ENCODE results near the gene TPM4.
"Not testable (repeated sequence)": the region's sequence is repeated elsewhere in the genome, so short reads cannot be mapped to it uniquely, and the experiment has no call there.

Gene TPM4

DNA sequence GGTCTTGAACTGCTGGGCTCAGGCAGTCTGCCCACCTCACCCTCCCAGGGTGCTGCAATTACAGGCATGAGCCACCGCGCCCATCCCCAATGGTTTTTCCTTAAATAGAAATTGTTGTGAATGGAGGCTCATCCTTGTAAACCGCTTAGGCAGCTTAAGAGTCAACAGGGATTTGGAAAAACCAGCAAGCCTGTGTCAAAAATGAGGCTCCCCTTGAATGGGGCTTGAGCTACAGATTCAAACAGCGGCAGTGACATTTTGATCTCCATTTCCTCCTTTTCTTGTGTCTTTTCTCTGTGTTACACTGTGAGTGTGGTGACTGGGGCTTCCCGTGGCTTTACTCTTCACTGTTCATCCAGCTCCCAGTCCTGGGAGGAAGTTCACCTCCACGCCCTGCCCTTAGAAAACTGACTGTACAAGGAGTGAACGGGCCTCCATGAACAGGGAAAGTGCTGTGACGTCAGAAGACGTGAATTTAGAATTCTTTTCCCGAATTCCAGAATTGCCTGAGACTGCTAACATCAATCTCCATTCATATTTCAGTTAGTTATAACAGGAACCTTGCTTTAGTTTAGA, 20.1 kb downstream of the TPM4 start:
- Mint-ChIP-seq H3K27me3 (no peaks in the 10 kb centered on the region), H3K4me1 (peaks cover 29% of the 10 kb centered on the region), H3K4me3 (no peak overlapping the region), H3K27ac (ENCODE audit: low read depth) (no peak overlapping the region), H3K36me3 (ENCODE audit: insufficient read depth) (peaks cover 86% of the 10 kb centered on the region), H3K9me3 (no peaks in the 10 kb centered on the region)
- no peak for ATAC-seq (replicated peaks; ENCODE audit: extremely low read depth, poor library complexity, severe bottlenecking)
- DNase-seq (ENCODE audit: low spot score in 2 of 2) = no peak

DNA sequence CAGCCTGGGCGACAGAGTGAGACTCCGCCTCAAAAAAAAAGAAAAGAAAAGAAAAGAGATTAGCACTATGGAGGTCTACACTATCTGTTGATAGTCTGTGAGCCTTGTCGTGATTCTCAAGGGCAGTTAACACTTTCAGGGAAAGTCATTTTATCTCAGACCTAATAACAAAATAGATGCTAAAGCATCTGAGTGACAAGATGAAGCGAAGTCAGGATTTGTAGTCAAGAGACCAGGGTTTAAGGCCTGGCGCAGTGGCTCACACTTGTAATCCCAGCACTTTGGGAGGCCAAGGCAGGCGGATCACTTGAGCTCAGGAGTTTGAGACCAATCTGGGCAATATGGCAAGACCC, 22.1 kb downstream of the TPM4 start:
- ATAC-seq (replicated peaks; ENCODE audit: extremely low read depth, poor library complexity, severe bottlenecking) = no peak

DNA sequence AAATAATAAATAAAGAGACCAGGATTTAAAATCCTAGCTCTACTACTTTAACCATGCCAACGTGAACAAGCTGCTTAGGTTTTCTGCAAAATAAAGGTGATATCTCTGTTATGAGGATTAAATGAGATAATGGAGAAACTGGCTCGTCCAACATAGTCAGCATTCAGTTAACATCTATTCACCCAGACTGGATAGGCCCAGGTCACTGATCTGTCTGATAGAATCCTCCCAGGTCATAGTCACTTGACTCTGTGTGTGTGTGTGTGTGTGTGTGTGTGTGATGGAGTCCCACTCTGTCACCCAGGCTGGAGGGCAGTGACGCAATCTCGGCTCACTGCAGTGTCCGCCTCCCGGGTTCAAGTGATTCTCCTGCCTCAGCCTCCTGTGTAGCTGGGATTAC, 22.5 kb downstream of the TPM4 start:
- Mint-ChIP-seq H3K27me3 (no peaks in the 10 kb centered on the region), H3K4me3 (no peak overlapping the region), H3K27ac (ENCODE audit: low read depth) (no peak overlapping the region), H3K36me3 (ENCODE audit: insufficient read depth) (peaks cover 83% of the 10 kb centered on the region), H3K9me3 (no peaks in the 10 kb centered on the region), H3K4me1 (peaks cover 21% of the 10 kb centered on the region)
- no peak for DNase-seq (ENCODE audit: low spot score in 2 of 2)
- ATAC-seq (replicated peaks; ENCODE audit: extremely low read depth, poor library complexity, severe bottlenecking) = no peak

More for the DNA sequence above, 22.1 kb downstream of the TPM4 start:
- Mint-ChIP-seq H3K4me3 (no peak overlapping the region), H3K27ac (ENCODE audit: low read depth) (peak overlapping the region; percentile 19), H3K27me3 (no peaks in the 10 kb centered on the region), H3K4me1 (peaks cover 21% of the 10 kb centered on the region), H3K9me3 (no peaks in the 10 kb centered on the region), H3K36me3 (ENCODE audit: insufficient read depth) (peaks cover 85% of the 10 kb centered on the region)
- DNase-seq (ENCODE audit: low spot score in 2 of 2) = no peak

DNA sequence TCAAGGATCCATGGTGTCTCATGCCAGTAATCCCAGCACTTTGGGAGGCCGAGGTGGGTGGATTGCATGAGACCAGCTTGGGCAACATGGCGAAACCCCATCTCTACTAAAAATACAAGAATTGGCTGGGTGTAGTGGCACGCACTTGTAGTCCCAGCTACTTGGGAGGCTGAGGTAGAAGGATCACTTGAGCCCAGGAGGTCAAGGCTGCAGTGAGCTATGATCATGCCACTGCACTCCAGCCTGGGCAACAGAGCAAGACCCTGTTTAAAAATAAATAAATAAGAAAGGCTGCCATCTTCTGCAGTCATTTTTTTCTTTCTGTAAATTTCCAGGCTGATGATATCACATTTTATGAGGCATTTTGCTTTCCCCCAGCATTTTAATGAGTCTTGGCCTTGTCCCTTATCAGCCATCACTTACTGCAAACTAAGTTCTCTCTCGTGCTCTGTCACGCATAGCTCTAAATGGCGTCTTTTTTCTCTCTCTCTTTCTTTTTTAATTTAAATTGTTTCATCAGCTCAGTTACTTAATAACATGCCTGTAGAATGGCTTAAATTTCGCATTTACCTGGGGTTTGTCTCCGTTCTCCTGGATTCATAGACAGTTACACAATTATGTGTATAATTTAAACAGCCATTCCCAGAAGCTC, 23.1 kb downstream of the TPM4 start:
- Mint-ChIP-seq H3K36me3 (ENCODE audit: insufficient read depth) (peaks cover 77% of the 10 kb centered on the region), H3K4me1 (peaks cover 21% of the 10 kb centered on the region)
- DNase-seq (ENCODE audit: low spot score in 2 of 2); H3K4me3 Mint-ChIP-seq; H3K9me3 Mint-ChIP-seq; H3K27ac Mint-ChIP-seq (ENCODE audit: low read depth); ATAC-seq (replicated peaks; ENCODE audit: extremely low read depth, poor library complexity, severe bottlenecking); H3K27me3 Mint-ChIP-seq: not testable (repeated sequence)

DNA sequence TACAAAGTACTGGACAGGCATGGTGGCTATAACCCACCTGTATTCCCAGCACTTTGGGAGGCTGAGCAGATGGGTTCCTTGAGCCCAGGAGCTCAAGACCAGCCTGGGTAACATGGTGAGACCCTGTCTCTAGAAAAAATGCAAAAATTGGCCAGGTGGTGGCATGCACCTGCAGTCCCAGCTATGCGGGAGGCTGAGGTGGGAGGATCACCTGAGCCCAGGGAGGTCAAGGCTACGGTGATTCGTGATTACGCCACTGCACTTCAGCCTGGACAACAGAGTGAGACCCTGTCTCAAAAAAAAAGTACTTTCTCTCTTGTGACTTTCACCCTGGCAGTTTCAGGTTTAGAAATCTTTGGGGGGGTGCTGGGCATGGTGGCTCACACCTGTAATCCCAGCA, 24.2 kb downstream of the TPM4 start:
- no peak overlapping the region for H3K4me3 Mint-ChIP-seq
- peaks cover 13% of the 10 kb centered on the region for H3K4me1 Mint-ChIP-seq
- peaks cover 68% of the 10 kb centered on the region for H3K36me3 Mint-ChIP-seq (ENCODE audit: insufficient read depth)
- H3K9me3 Mint-ChIP-seq = no peaks in the 10 kb centered on the region
- H3K27ac Mint-ChIP-seq (ENCODE audit: low read depth) = no peak overlapping the region
- H3K27me3 Mint-ChIP-seq = no peaks in the 10 kb centered on the region
- no peak for DNase-seq (ENCODE audit: low spot score in 2 of 2)
- ATAC-seq (replicated peaks; ENCODE audit: extremely low read depth, poor library complexity, severe bottlenecking) = no peak

DNA sequence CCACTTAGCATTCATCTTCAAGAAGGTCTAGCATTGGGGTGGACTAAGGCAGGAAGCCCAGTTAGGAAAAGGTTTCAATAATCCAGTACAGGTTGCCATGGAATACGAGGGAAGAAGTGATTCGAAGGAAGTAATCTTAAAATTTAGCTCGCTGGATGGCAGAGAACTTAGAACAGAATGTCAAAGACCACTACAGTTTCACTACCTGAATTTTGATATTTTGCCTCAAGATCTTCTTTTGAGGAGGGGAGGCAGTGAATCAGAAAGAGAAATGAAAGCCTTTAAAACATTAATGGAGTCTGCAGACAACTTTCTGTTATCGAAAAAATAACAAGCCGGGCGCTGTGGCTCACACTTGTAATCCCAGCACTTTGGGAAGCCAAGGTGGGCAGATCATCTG, 28.4 kb downstream of the TPM4 start:
- H3K36me3 Mint-ChIP-seq (ENCODE audit: insufficient read depth) = peaks cover 34% of the 10 kb centered on the region
- no peak overlapping the region for H3K27ac Mint-ChIP-seq (ENCODE audit: low read depth)
- no peak for DNase-seq (ENCODE audit: low spot score in 2 of 2)
- no peaks in the 10 kb centered on the region for H3K9me3 Mint-ChIP-seq
- H3K4me3 Mint-ChIP-seq = no peak overlapping the region
- no peak for ATAC-seq (replicated peaks; ENCODE audit: extremely low read depth, poor library complexity, severe bottlenecking)
- peaks cover 5% of the 10 kb centered on the region for H3K4me1 Mint-ChIP-seq
- no peaks in the 10 kb centered on the region for H3K27me3 Mint-ChIP-seq

DNA sequence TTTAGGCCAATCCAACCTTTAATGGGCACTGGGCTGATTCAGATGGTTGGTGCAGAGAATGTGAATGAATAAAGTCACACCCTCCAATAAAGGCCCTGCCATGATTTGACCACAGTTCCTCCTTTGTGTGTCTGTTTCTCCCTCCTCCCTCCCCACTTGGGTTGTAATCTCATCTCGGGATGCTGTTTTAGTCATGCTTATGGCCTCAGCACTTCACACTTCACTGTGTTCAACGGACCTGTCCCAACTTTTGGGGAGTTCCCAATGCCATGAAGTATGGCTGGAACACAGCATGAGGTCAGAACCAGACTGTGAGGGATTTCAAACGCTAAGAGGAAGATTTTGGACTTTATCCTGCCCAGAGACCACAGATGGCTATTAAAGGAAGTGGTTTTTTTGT, 29.8 kb downstream of the TPM4 start:
- no peak overlapping the region for H3K4me3 Mint-ChIP-seq
- H3K36me3 Mint-ChIP-seq (ENCODE audit: insufficient read depth) = peaks cover 30% of the 10 kb centered on the region
- no peaks in the 10 kb centered on the region for H3K27me3 Mint-ChIP-seq
- H3K4me1 Mint-ChIP-seq = peaks cover 5% of the 10 kb centered on the region
- no peak for DNase-seq (ENCODE audit: low spot score in 2 of 2)
- no peak for ATAC-seq (replicated peaks; ENCODE audit: extremely low read depth, poor library complexity, severe bottlenecking)
- no peaks in the 10 kb centered on the region for H3K9me3 Mint-ChIP-seq
- H3K27ac Mint-ChIP-seq (ENCODE audit: low read depth) = no peak overlapping the region

DNA sequence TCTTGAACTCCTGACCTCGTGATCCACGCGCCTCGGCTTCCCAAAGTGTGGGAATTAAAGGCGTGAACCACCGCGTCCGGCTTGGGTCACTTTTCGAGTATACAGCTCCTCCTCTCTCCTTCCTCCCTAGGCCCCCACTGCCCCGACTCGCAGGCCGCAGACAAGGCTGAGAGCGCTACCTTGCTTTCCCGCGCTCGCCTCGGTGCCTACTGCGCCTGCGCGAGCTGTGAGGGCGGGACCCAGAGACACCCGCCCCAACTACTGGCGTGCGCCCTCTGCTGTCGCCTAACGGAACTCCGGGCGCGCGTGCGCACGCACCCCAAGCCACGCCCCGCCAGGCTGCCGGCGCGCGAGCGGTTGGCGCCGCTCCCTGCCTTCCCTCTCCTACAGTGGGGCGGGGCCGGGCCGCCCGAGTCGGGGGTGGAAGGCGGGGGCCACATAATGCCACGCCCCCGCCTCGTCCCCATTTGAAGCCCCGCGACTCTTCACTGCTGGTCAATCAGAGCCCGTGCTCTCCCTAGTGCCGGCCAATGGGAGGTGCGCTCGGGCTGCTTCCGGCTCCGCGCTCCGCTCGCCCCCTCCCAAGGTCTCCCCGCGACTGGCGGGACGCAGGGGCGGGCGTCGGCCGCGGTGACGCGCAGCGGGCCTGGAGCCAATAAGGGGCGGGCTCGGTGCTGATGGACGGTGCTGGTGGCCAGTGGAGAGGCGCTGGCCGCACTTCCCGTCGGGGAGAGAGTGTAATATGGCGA, 35.0 kb downstream of the TPM4 start, which contains the start of gene RAB8A:
Gene RAB8A (plus strand): TSS at position 730 of the 749 bp plus-strand sequence. CDS start 13 bp downstream, at position 743.
- Mint-ChIP-seq H3K36me3 (ENCODE audit: insufficient read depth) (peaks cover 19% of the 10 kb centered on the region), H3K27me3 (no peaks in the 10 kb centered on the region), H3K4me3 (peak within 1 kb of the TSS; percentile 96), H3K4me1 (peaks cover 36% of the 10 kb centered on the region), H3K27ac (ENCODE audit: low read depth) (peak within 1 kb of the TSS; percentile 93), H3K9me3 (no peaks in the 10 kb centered on the region)
- DNase-seq (ENCODE audit: low spot score in 2 of 2) = peak; percentile 99
- ATAC-seq (replicated peaks; ENCODE audit: extremely low read depth, poor library complexity, severe bottlenecking) = peak; percentile 96

DNA sequence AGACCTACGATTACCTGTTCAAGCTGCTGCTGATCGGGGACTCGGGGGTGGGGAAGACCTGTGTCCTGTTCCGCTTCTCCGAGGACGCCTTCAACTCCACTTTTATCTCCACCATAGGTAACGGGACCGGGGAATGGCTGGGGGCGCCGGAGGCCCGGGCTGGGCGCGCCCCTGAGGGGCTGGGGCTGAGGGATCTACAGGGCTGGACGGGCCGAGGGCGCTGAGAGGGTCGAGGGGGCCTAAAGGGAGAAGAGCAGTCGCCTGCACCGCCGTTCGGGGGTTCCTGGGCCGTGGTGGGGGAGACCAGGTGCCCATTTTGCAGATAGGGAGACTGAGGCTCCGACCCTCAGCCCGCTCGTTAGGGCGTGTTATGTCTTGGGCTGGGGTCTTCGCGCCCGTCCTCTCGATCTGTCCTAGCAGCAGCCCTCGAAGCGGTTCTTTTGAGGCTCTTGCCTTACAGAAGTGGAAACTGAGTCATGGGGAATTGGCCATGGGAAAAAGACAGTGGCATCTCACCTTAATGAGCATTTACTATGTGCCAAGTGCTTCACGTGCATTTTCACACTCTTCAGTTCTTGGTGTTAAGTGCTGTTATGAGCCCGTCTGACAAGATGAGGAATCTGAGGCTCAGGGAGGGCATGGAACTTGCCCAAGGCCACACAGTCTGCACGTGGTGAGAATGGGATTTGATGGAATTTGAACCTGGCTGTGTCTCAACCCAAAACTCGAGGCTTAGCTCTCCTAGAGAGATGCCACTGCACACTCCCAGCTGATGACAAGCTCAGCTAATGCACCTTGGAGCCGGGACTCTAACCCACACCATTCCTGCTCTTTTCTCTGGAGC, 35.8 kb downstream of the TPM4 start:
- H3K9me3 Mint-ChIP-seq = no peaks in the 10 kb centered on the region

DNA sequence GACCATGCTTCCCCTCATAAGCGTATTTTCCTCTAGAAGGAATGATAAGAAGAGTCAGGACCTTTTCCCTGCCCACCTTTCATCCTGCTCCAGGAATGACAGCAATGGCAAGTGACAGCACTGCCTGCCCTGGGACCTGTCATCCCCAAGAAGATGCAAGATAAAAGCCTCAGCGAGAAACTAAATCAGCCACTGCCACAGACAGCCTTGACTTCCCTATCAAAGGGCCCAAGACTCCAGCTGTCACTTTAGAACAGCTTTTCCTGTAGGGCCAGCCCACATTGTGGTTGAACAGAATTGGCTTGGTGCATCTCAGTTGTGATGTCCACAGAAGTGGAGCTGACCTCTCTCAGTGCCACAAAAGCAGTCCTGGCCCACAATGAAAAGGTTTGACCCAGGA, 36.5 kb downstream of the TPM4 start:
- no peak overlapping the region for H3K27ac Mint-ChIP-seq (ENCODE audit: low read depth)
- H3K36me3 Mint-ChIP-seq (ENCODE audit: insufficient read depth) = peaks cover 22% of the 10 kb centered on the region
- H3K9me3 Mint-ChIP-seq = no peaks in the 10 kb centered on the region
- DNase-seq (ENCODE audit: low spot score in 2 of 2) (no peak), ATAC-seq (replicated peaks; ENCODE audit: extremely low read depth, poor library complexity, severe bottlenecking) (no peak)
- H3K27me3 Mint-ChIP-seq = no peaks in the 10 kb centered on the region
- H3K4me3 Mint-ChIP-seq = peak overlapping the region; percentile 96
- peaks cover 45% of the 10 kb centered on the region for H3K4me1 Mint-ChIP-seq

More for the DNA sequence above, 35.8 kb downstream of the TPM4 start:
- H3K4me3 Mint-ChIP-seq = peak overlapping the region; percentile 96
- ATAC-seq (replicated peaks; ENCODE audit: extremely low read depth, poor library complexity, severe bottlenecking) (no peak), DNase-seq (ENCODE audit: low spot score in 2 of 2) (no peak)
- peak overlapping the region; percentile 93 for H3K27ac Mint-ChIP-seq (ENCODE audit: low read depth)
- peaks cover 38% of the 10 kb centered on the region for H3K4me1 Mint-ChIP-seq
- no peaks in the 10 kb centered on the region for H3K27me3 Mint-ChIP-seq
- H3K36me3 Mint-ChIP-seq (ENCODE audit: insufficient read depth) = peaks cover 19% of the 10 kb centered on the region

DNA sequence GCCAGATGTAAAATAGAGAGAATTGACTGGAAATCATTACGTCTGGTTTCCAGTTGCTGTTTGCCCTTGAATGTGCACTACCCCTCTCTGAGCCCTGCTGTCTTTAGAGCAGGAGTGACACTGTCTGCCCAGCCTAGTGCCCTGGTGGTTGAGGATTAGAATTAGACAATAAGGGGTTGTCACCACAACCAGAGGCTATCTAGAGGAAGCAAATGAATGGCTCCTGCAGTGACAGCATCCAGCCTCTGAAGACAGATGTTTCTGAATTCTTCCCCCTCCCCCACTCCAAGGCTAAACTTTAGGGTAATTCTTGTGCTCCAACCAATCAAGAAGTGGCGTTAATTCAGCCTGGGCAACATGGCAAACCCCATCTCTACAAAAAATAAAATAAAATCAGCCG, 37.4 kb downstream of the TPM4 start:
- peak overlapping the region; percentile 37 for H3K4me3 Mint-ChIP-seq
- no peak for DNase-seq (ENCODE audit: low spot score in 2 of 2)
- H3K4me1 Mint-ChIP-seq = peaks cover 54% of the 10 kb centered on the region
- H3K36me3 Mint-ChIP-seq (ENCODE audit: insufficient read depth) = peaks cover 26% of the 10 kb centered on the region
- H3K9me3 Mint-ChIP-seq = no peaks in the 10 kb centered on the region
- H3K27ac Mint-ChIP-seq (ENCODE audit: low read depth) = no peak overlapping the region
- H3K27me3 Mint-ChIP-seq = no peaks in the 10 kb centered on the region
- ATAC-seq (replicated peaks; ENCODE audit: extremely low read depth, poor library complexity, severe bottlenecking) = no peak

DNA sequence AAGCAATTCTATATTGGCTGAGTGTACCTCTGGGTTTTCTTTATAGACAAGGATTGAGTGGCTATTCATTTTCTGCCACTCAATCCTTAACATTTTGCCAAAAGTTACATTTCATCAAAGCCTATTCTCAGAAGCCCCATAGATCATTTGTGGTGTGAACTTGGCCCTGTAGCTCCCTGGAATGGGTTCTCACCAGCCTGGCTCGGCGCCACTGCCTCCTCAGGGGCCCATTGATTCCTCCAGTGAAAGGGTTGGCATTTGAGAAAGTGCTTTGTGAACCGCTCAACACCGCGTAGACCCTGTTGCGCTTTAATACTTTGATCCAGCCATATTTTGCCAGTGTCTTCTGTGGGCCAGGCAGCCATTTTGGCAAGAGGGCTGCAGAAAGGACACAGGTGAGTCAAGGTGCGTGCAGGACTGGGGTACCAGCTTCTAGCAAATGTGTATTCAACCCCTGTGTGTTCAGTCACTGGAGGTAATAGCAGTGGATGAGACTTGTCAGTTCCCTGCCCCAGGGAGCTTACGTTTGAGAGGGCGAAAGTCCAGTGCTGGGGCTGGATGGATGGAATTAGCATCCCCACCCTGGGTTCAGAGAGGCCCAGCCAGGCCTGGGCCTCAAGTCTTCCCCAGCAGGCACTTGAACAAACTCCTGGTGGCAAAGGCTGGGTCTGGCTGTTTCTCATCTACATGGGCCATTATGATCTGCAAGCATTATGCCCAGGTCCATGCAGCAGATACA, 39.2 kb downstream of the TPM4 start:
- ATAC-seq (replicated peaks; ENCODE audit: extremely low read depth, poor library complexity, severe bottlenecking) = no peak
- Mint-ChIP-seq H3K27me3 (no peaks in the 10 kb centered on the region), H3K27ac (ENCODE audit: low read depth) (peak overlapping the region; percentile 26), H3K36me3 (ENCODE audit: insufficient read depth) (peaks cover 39% of the 10 kb centered on the region), H3K4me1 (peaks cover 68% of the 10 kb centered on the region), H3K9me3 (no peaks in the 10 kb centered on the region), H3K4me3 (no peak overlapping the region)
- DNase-seq (ENCODE audit: low spot score in 2 of 2) = no peak
